Cardiac muscle cell (in vitro differentiated cells and primary cell): ENCODE measurements around the gene ARID2. TPM values are rescaled to one million over a fixed set of nuclear protein-coding genes. Genes with fewer than 3 reads are reported as not detected.

Experiments
- DNase-seq, 2 donors: peaks; one replicate each; pipeline versions ENCODE4 v3.0.0 to v3.0.0-alpha.2; 2010 to 2017; ENCODE audit warnings: low read depth in 1 of 2, low spot score in 1 of 2
- H3K27ac ChIP-seq: fragments of 200-600 bp; sonication (generic); 2 replicates; pipeline ENCODE4 v1.5.1; 2016
- H3K27me3 ChIP-seq: fragments of 200-600 bp; sonication (generic); 2 replicates; pipeline ENCODE4 v1.6.0; 2016; ENCODE audit warnings: control low read depth
- H3K36me3 ChIP-seq: fragments of 200-600 bp; sonication (generic); 2 replicates; pipeline ENCODE4 v1.5.1; 2016; ENCODE audit warnings: control low read depth
- H3K4me1 ChIP-seq: fragments of 200-600 bp; sonication (generic); 2 replicates; pipeline ENCODE4 v1.8.1; 2017; ENCODE audit warnings: low read depth, mild to moderate bottlenecking, mixed run types
- H3K4me3 ChIP-seq: fragments of 200-600 bp; sonication (generic); 2 replicates; pipeline ENCODE4 v1.5.1; 2016; ENCODE audit warnings: mild to moderate bottlenecking
- H3K9me3 ChIP-seq: fragments of 200-600 bp; sonication (generic); 2 replicates; pipeline ENCODE4 v1.5.1; 2017; ENCODE audit warnings: low read depth, mild to moderate bottlenecking, control low read depth
- CTCF ChIP-seq: IDR thresholded peaks from 2 replicates; pipeline ENCODE4 v1.5.1; 2012; ENCODE audit warnings: low read depth, mild to moderate bottlenecking, low read length
- polyA plus RNA-seq: library from polyadenylated mRNA; unstranded; fragments of >200 nt; fragmentation: Nextera tagmentation; extraction: Ambion mirVana; gene quantifications from 2 replicates; pipeline ENCODE4 v1.2.1, GENCODE V29; 2016
- total RNA-seq: library from RNA; depleted of rRNA; stranded (reverse); fragments of >200 nt; gene quantifications from 2 replicates; pipeline ENCODE4 v1.2.3, GENCODE V29; 2016

Gene ARID2
- total and polyA plus RNA-seq, 2 experiments from 2014 or later: 17.3 to 40.3 TPM

- no peak overlapping the region for H3K27ac ChIP-seq
- H3K36me3 ChIP-seq: peaks cover 8% of the 10 kb centered on the region
- no peaks in the 10 kb centered on the region for H3K27me3 ChIP-seq
- TF ChIP-seq CTCF: no peak
- no peaks in the 10 kb centered on the region for H3K4me1 ChIP-seq
- no peak overlapping the region for H3K4me3 ChIP-seq
- no peaks in the 10 kb centered on the region for H3K9me3 ChIP-seq
- DNase-seq: no peak
Measured at GRCh38 chr12:45939759-45940158, 210.3 kb downstream of the ARID2 start.

DNA sequence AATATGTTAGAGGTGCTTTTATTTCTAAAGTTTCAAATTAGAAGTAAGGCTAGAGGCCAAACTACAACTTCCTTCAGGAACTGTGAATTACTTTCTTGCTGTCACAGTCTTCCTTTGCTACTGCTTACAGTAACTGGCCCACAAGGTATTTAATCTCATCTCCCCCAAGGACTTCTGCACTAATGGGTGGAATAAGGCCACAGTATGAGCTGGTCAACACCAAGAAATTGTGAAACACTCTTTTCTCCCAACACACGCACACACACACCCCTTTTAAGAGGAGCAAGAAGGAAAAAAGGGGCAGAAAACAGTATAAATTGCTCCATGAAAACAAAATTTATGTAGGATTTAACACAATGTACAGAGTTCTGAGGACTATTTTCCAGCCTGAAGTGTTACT, 215.3 kb downstream of the ARID2 start:
- no peaks in the 10 kb centered on the region for H3K9me3 ChIP-seq
- no peak overlapping the region for H3K4me3 ChIP-seq
- no peaks in the 10 kb centered on the region for H3K27me3 ChIP-seq
- TF ChIP-seq CTCF: no peak
- peak in 1 of 2 donors; percentile 80 for DNase-seq
- no peak overlapping the region for H3K27ac ChIP-seq
- H3K36me3 ChIP-seq: peaks cover 44% of the 10 kb centered on the region
- H3K4me1 ChIP-seq: no peaks in the 10 kb centered on the region

DNA sequence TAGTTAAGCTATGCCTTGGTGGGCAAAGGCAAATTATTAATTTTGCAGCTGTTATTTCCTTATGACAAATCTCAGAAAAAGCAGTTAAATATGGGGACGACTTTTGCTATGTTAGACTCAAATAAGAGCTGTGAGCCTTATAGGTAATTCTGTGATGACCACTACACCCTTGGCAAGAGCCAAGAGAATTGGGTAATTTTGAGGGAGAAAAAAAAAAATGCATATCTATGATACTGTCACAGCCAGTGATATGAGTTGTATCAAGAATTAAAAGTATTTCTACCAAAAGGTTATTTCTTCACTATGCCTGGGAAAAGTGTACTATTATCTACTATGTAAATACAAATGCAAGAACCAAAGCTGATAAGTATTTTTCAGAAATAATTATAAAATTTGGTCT, 216.9 kb downstream of the ARID2 start:
- no peaks in the 10 kb centered on the region for H3K27me3 ChIP-seq
- TF ChIP-seq CTCF: no peak
- peak in 1 of 2 donors; percentile 17 for DNase-seq
- no peak overlapping the region for H3K4me3 ChIP-seq
- H3K36me3 ChIP-seq: peaks cover 39% of the 10 kb centered on the region
- no peak overlapping the region for H3K27ac ChIP-seq
- H3K4me1 ChIP-seq: no peaks in the 10 kb centered on the region
- H3K9me3 ChIP-seq: no peaks in the 10 kb centered on the region

GRCh38 chr12:45948546-45948945, 219.0 kb downstream of the ARID2 start:
- H3K36me3 ChIP-seq: peaks cover 36% of the 10 kb centered on the region
- no peak overlapping the region for H3K4me3 ChIP-seq
- DNase-seq: no peak
- TF ChIP-seq CTCF: no peak
- H3K27ac ChIP-seq: no peak overlapping the region
- H3K9me3 ChIP-seq: no peaks in the 10 kb centered on the region
- no peaks in the 10 kb centered on the region for H3K27me3 ChIP-seq
- H3K4me1 ChIP-seq: no peaks in the 10 kb centered on the region
